ENCODE results near the gene CDKN1C.

- TF ChIP-seq CTCF (IDR thresholded peaks at IDR 0.05) (no peak), TEAD4 (IDR thresholded peaks at IDR 0.05; ENCODE audit: borderline replicate concordance, insufficient read depth) (no peak), PBX3 (IDR thresholded peaks at IDR 0.05) (no peak)
Observed at GRCh38 chr11:2853401-2853800, 32.2 kb downstream of the CDKN1C start.

All from SK-N-SH (cell line).